Measurements from ENCODE around the gene ABCA8. TPM values are rescaled to one million over a fixed set of nuclear protein-coding genes. Genes with fewer than 3 reads are reported as not detected.
"Not testable (repeated sequence)": the region's sequence is repeated elsewhere in the genome, so short reads cannot be mapped to it uniquely, and the experiment has no call there.

The ABCA8 gene
- total RNA-seq, 1 experiment from 2014 or later = not detected

DNA sequence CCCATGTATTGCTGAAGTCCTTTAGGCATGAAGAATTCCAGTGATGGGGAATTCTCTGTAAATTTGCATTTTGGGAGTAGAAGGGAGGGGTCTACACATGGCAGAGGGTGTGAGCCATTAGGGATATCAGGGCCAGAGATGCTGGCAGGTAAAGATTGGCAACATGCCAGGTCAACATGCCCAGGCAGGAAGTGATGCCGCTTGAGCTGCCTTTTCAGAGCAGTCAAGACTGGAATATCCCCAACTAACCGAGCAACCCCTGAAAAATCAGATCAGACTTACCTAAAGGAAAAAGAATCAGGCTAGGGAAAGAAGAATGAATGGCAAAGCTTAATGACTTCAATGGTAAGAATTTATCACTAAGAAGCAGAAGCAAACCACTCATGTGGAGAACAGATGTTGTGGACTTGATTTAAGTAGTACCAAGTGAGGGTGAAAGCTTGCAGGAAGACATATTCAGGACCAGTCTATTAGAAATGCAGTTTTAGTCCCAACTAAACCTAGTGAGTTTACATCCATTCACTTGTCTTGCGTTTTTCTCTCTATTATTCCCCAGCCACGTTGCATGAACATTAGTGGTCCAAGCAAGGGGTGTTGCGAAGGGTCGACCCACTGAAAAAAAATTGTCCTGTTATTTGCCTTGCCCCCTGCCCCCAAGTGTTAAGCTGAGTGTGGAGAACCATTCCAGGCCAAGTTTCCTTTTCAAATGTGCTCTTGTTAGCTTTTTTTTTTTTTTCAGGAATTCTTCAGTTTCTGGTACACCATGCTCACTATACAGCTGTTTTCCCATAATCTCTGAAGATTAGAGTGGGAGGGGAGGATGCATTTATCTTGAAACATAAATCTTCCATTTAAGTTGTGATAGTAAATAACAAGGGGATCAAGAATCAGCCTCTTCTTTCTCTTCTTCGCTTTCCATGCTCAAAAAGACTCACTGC is 105.2 kb downstream of the ABCA8 start:
- DNase-seq (ENCODE audit: low read depth) = no peak
- in situ Hi-C loops (cut with HindIII; ENCODE audit: low pct_unique_long_range_greater_than_20kb, low sequenced_read_pairs) = no loop called here

DNA sequence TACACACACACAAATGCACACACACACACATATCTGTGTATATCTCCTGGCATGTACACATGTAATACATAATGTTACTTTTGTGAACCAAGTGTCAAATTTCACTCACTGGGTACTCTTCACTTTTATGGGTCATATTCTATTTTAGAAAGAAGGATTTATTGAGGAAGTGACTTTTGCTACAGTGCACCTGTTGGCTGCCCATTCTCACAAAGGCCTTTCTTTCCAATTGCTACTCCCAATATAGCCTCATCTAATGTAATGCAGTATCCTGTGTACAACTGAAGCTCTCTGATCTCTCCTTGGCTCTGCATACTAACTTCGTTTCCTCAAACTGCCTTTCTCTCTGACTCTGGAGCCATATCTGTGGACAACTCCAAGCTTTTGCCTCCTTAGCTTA is 107.5 kb downstream of the ABCA8 start:
- in situ Hi-C loops (cut with HindIII; ENCODE audit: low pct_unique_long_range_greater_than_20kb, low sequenced_read_pairs) = no loop called here

DNA sequence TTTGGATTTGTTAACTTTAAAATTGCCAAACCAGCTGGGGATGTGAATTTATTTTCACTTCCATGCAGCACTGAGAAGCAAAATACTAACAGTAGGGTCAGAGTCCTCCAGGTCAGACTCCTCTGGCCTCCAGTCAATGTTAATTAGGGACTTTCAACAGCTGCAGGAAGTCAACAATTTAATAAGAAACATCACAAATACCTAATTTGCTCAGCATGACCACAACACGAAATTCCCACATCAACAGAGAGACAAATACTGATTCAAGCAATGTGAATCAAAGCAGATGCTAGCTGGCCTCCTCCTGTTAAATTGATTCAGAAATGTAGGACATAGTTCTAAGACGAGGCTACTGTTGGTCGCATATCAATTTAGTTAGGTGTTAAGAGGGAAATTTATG is 111.7 kb downstream of the ABCA8 start:
- no peak for DNase-seq (ENCODE audit: low read depth)
- in situ Hi-C loops (cut with HindIII; ENCODE audit: low pct_unique_long_range_greater_than_20kb, low sequenced_read_pairs) = no loop called here

More for the DNA sequence above, 107.5 kb downstream of the ABCA8 start:
- no peak for DNase-seq (ENCODE audit: low read depth)

GRCh38 chr17:68840073-68840472 is 115.1 kb downstream of the ABCA8 start:
- in situ Hi-C loops (cut with HindIII; ENCODE audit: low pct_unique_long_range_greater_than_20kb, low sequenced_read_pairs) = no loop called here
- DNase-seq (ENCODE audit: low read depth) = no peak

GRCh38 chr17:68835071-68835470 is 120.1 kb downstream of the ABCA8 start:
- in situ Hi-C loops (cut with HindIII; ENCODE audit: low pct_unique_long_range_greater_than_20kb, low sequenced_read_pairs) = no loop called here
- DNase-seq (ENCODE audit: low read depth) = no peak

DNA sequence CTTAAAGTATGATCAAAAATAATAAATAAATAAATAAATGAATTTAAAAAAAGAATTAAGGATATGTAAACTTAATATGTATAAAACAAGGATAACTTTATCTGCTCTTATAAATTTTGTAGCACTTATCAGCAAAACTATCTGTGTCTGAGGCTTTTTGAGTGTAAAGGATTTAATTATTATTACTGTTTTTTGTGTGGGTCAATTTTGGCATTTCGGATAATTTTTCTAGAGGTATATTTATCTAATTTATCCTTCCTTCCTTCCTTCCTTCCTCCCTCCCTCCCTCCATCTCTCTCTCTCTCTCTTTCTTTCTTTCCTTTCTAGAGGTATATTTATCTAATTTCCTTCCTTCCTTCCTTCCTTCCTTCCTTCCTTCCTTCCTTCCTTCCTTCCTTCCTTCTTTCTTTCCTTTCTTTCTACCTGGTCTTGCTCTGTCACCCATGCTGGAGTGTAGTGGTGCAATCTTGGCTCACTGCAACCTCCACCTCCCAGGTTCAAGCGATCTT is 120.8 kb downstream of the ABCA8 start:
- in situ Hi-C loops (cut with HindIII; ENCODE audit: low pct_unique_long_range_greater_than_20kb, low sequenced_read_pairs) = no loop called here
- DNase-seq (ENCODE audit: low read depth) = no peak

- in situ Hi-C loops (cut with HindIII; ENCODE audit: low pct_unique_long_range_greater_than_20kb, low sequenced_read_pairs) = no loop called here
- DNase-seq (ENCODE audit: low read depth) = no peak
Measured at GRCh38 chr17:68832109-68832802, 122.9 kb downstream of the ABCA8 start.

- in situ Hi-C loops (cut with HindIII; ENCODE audit: low pct_unique_long_range_greater_than_20kb, low sequenced_read_pairs) = no loop called here
- no peak for DNase-seq (ENCODE audit: low read depth)
Measured at GRCh38 chr17:68831170-68831569, 124.0 kb downstream of the ABCA8 start.

DNA sequence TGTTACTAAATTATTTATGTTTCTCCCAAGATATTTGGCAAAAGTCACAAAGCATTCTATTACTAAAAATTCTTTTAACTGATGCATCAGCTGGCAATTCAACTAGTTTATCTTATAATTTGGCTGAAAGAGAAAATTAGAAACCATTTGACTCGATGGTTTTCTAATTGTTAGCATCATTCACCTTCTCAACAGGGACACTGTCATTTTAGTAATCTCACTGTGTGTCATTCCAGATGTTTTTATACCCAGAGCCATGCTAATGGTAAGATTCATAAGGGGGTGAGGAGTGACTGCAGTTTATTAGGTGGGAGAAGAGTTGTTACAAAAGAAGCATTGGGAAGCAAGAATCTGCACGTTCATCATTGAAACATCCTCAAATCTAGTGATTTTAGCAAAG is 124.9 kb downstream of the ABCA8 start:
- DNase-seq (ENCODE audit: low read depth) = no peak
- in situ Hi-C loops (cut with HindIII; ENCODE audit: low pct_unique_long_range_greater_than_20kb, low sequenced_read_pairs) = no loop called here

DNA sequence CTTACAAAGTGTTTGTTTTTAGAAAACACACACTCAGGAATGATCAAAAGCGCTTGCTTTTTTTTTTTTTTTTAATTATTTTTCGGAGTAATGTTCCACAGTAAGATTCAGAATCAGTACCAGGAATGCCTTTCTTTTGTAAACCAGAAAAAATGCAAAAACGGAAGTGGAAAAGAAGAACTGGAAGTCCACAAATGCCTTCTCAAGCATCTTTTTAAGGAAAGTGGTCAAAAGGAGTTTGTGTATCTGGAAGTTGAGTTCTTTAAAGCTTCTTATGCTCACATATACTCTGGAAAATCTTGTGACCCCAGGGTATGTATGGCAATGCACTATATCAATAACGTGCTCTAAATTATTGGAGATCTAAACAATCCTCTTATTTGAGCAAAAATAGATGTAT is 126.0 kb downstream of the ABCA8 start:
- no peak for DNase-seq (ENCODE audit: low read depth)

GRCh38 chr17:68824707-68825106 is 130.5 kb downstream of the ABCA8 start:
- no peak for DNase-seq (ENCODE audit: low read depth)
- in situ Hi-C loops (cut with HindIII; ENCODE audit: low pct_unique_long_range_greater_than_20kb, low sequenced_read_pairs) = no loop called here

More for the DNA sequence above, 126.0 kb downstream of the ABCA8 start:
- in situ Hi-C loops (cut with HindIII; ENCODE audit: low pct_unique_long_range_greater_than_20kb, low sequenced_read_pairs) = no loop called here

DNA sequence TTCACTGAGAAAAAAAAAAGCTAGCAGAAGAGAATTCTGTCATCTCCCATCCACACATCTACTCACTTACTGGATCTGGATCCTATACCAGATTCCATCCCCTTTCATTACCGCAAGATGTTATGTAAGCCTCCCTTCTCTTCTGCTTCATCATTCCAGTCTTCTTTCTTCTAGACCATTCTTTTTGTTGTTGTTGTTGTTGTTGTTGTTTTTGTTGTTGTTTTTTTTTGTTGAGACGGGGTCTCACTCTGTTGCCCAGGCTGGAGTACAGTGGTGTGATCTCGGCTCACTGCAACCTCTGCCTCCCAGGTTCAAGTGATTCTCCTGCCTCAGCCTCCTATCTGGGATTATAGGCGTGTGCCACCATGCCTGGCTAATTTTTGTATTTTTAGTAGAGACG is 131.0 kb downstream of the ABCA8 start:
- in situ Hi-C loops (cut with HindIII; ENCODE audit: low pct_unique_long_range_greater_than_20kb, low sequenced_read_pairs); DNase-seq (ENCODE audit: low read depth): not testable (repeated sequence)

DNA sequence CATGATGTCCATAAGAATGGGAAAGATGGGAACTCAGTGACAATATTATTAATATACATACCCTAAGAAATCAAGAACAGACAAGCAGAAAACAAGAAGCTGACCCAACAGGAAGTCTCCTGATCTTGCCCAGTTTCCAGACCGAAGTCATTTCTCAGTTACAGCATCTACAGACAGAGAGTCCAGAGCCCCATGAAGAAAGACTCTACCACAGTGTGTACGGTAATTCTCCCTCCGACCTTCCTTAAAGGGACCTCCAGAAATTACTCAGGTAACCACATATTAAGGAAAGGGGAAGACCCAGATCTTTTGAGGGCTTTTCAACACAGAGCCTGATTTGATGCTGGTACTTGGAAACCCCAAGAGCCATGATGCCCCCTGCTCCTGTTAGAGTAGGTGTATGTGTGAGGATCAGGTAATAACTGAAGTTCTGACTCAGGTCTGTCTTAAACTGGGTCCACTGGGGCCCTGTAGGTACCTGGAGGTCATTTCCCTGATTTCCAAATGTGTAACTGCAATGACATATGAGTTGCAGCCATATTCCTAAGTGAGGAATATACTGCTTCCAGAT is 132.4 kb downstream of the ABCA8 start:
- in situ Hi-C loops (cut with HindIII; ENCODE audit: low pct_unique_long_range_greater_than_20kb, low sequenced_read_pairs) = no loop called here
- DNase-seq (ENCODE audit: low read depth) = no peak

DNA sequence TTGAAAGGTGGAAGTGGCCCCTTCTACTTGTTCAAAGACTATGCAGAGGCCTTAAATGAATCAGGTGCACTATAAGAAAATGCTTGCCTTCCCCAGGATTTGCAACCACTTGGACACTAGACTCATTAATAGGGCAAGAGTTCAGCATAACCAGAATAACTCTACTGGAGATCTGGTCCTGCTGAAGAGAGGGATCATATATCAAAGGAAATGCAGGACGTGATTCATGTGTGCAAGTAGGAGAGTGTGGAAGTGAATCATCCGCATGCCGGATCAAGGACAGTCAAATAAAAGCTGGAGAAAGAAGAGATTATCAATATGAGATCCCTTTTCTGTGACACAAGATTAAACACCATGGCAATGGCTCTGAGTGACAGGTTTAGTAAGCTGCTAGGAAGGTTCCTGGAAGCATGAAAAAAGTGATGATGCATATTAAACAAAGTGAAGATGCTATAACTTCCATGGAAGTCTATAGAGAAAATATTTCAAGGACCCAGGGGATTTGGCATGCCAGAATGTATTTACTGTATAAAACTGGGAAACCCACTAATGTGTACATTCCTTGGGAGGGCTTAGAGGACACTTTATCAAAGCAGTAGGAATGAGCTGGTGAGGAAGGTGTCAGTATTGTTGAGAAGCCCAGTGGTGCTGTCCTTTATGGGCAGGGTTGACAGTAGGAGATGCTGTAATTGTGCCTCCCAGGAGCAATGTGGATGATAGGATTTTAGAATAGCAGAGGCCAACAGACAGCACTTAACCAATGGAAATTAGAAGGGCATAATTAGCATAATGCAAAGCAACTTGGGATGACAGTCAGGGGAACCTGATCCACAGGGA is 133.1 kb downstream of the ABCA8 start:
- DNase-seq (ENCODE audit: low read depth) = peak; percentile 72
- in situ Hi-C loops (cut with HindIII; ENCODE audit: low pct_unique_long_range_greater_than_20kb, low sequenced_read_pairs) = no loop called here

DNA sequence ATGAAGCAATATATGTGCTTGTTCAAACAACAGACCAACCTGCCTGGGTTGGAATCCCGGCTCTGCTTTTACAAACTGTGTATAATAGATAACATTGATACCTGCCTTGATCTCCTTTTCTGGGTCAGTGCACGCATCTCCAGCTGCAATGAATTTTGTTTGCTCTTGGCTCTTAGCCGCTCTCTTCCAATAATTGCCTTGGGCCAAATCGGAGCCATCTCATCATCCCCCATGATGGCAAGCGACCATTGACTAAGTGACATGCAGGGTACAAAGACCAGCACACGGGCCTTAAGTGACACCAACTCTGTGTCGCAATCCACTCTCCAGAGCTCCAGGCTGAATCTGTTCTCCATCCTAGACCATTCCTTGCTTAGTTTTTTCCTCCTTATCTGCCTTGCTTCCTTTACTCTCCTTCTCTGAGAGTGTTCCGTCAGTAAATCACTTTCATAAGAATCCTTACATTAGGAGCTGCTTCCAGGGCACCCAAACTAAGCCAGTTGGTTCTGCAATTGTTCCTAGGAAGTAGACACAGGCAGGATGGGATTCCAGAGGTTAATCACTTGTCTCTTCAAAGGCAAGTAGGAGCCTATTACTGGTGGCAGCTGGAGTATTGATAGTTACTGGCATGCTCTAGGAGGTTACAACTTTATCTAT is 134.2 kb downstream of the ABCA8 start:
- in situ Hi-C loops (cut with HindIII; ENCODE audit: low pct_unique_long_range_greater_than_20kb, low sequenced_read_pairs) = no loop called here

DNA sequence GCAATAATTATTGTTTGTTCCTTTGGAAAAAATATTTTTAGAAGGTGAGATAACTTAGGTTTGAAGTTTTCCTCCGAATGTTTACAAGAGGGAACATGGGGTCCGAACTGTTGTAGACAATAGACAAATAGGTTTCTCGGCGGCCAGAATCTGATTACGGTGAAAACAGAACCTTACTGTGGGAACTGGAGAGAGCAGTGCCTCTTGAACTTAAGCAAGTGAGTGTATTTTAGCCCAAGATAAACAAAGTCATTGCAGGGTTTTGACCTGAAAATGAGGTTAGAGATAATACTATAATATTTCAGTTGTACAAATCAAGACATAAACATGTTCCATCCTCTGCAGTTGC is 134.7 kb downstream of the ABCA8 start:
- in situ Hi-C loops (cut with HindIII; ENCODE audit: low pct_unique_long_range_greater_than_20kb, low sequenced_read_pairs) = no loop called here
- DNase-seq (ENCODE audit: low read depth) = no peak

More for the DNA sequence above, 134.2 kb downstream of the ABCA8 start:
- no peak for DNase-seq (ENCODE audit: low read depth)

DNA sequence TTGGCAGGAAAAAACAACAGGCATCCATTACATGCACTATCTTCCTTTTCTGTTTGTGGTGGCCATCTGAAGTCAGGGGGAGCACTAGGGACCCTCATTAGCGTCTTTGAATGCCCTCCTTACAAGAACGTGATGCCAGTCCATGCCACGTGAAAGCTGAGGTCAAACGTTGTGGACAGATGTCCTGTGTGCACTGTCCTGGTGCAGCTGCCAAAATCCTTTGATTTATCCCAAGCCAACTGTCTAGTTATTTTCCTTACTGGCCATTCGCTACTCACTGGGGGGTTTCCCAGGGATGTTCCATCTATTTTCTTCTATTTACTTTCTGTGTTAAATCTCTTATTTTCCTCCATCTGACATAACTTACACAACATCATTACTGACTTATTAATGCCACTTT is 135.7 kb downstream of the ABCA8 start:
- in situ Hi-C loops (cut with HindIII; ENCODE audit: low pct_unique_long_range_greater_than_20kb, low sequenced_read_pairs) = no loop called here
- no peak for DNase-seq (ENCODE audit: low read depth)

All from Caki2 (cell line).